Upper lobe of right lung (tissue), 1 donor: Measurements from ENCODE around the gene MMP15. TPM values are rescaled to one million over a fixed set of nuclear protein-coding genes. Genes with fewer than 3 reads are reported as not detected.
A peak's percentile ranks its signal among the peaks of the same experiment; 100 is the strongest.

Source experiments
- ATAC-seq: fragments of 200-7000 bp; cut with Tn5 transposase; one replicate; pipeline ENCODE4 v1.9.1; 2020; ENCODE audit warnings: mild to moderate bottlenecking, moderate library complexity
- DNase-seq: peaks from one replicate; pipeline ENCODE4 v3.0.0-alpha.2; 2020
- H3K27ac ChIP-seq: fragments of 200-600 bp; one replicate; pipeline ENCODE4 v1.8.0; 2022
- H3K27me3 ChIP-seq: fragments of 200-600 bp; one replicate; pipeline ENCODE4 v1.8.0; 2022; ENCODE audit warnings: mild to moderate bottlenecking
- H3K36me3 ChIP-seq: fragments of 200-600 bp; one replicate; pipeline ENCODE4 v1.8.0; 2022
- H3K4me1 ChIP-seq: fragments of 200-600 bp; one replicate; pipeline ENCODE4 v1.8.0; 2022
- H3K4me3 ChIP-seq: fragments of 200-600 bp; one replicate; pipeline ENCODE4 v1.8.0; 2022; ENCODE audit warnings: mild to moderate bottlenecking
- H3K9me3 ChIP-seq: fragments of 200-600 bp; one replicate; pipeline ENCODE4 v1.8.0; 2022
- intact Hi-C: fragments of 100-400 bp; cut with DNase I; formaldehyde crosslinking; loops from one replicate; pipeline ENCODE4 v1.11.0; 2022
- total RNA-seq: library from RNA; stranded (reverse); fragmentation: NEBNext Ultra II Directional; extraction: Animal tissue kit (Norgen Biotek cat#: 25700); gene quantifications from one replicate; pipeline ENCODE4 v1.2.1, GENCODE V29; 2021
- TF ChIP-seq, protein P1 (sequence below): fragments of 200-600 bp; IDR thresholded peaks from one replicate; pipeline ENCODE4 v1.8.0; 2022; ENCODE audit warnings: antibody characterized with exemption
- donor health status: DM: no; HTN: yes; CAD: no; lungs with severe emphysema.

The MMP15 gene
- total RNA-seq, 1 donor from 2014 or later: 25.2 TPM

DNA sequence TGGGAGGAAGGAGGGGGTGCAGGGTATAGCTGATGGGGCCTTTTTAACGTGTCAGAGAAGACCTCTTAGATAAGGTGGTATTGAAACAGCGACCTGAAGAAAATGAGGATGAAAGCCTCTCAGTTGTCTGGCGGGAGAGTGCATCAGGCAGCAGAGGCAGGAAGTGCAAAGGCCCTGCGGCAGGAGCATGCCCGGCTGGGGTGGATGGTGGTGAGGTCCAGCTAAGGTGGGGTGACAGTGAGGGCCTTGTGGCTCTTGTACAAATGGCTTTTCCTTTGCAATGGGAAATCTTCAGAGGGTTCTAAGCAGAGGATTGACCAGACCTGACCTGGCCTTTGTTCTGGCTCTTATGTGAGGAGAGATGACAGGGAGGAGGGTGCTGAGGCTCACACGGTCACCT, 11.4 kb downstream of the MMP15 start:
- Histone ChIP-seq H3K27ac (no peak overlapping the region), H3K4me1 (peaks cover 15% of the 10 kb centered on the region), H3K36me3 (peaks cover 22% of the 10 kb centered on the region), H3K27me3 (no peaks in the 10 kb centered on the region), H3K9me3 (no peaks in the 10 kb centered on the region), H3K4me3 (no peak overlapping the region)
- TF ChIP-seq, protein P1, sequence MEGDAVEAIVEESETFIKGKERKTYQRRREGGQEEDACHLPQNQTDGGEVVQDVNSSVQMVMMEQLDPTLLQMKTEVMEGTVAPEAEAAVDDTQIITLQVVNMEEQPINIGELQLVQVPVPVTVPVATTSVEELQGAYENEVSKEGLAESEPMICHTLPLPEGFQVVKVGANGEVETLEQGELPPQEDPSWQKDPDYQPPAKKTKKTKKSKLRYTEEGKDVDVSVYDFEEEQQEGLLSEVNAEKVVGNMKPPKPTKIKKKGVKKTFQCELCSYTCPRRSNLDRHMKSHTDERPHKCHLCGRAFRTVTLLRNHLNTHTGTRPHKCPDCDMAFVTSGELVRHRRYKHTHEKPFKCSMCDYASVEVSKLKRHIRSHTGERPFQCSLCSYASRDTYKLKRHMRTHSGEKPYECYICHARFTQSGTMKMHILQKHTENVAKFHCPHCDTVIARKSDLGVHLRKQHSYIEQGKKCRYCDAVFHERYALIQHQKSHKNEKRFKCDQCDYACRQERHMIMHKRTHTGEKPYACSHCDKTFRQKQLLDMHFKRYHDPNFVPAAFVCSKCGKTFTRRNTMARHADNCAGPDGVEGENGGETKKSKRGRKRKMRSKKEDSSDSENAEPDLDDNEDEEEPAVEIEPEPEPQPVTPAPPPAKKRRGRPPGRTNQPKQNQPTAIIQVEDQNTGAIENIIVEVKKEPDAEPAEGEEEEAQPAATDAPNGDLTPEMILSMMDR: no peak
- ATAC-seq (no peak), DNase-seq (peak; percentile 36)
- intact Hi-C loops: no loop called here

DNA sequence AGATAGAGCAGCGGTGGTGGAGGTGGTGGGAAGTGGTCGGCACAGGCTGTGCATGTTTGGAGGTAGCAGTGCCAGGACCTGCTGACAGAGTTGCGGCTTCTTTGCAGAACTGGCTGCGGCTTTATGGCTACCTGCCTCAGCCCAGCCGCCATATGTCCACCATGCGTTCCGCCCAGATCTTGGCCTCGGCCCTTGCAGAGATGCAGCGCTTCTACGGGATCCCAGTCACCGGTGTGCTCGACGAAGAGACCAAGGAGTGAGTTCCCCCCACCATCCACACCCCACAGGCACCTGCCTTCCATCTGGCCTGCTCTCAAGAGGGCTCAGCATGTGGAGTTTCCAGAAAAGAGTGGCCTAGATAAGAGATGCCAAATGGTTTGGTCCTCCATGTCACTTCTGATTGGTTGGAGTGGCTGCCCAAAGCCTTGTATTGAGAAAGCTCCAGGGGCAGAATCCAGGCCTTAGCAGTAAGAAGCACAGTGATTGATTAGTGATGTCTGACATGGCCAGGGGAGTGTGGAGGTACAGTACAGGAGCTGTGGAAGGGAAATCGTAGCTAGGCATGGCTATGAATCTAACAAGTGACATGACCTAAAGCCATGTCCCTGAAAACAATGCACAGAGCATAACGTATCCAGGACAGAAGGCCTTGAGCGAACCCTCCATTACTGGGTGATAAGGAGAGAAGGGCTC, 12.0 kb downstream of the MMP15 start:
- DNase-seq: peak; percentile 58
- Histone ChIP-seq H3K4me3 (no peak overlapping the region), H3K27ac (no peak overlapping the region), H3K36me3 (peaks cover 22% of the 10 kb centered on the region), H3K9me3 (no peaks in the 10 kb centered on the region), H3K27me3 (no peaks in the 10 kb centered on the region), H3K4me1 (peaks cover 9% of the 10 kb centered on the region)
- TF ChIP-seq, protein P1: no peak
- no peak for ATAC-seq
- intact Hi-C loops: no loop called here

DNA sequence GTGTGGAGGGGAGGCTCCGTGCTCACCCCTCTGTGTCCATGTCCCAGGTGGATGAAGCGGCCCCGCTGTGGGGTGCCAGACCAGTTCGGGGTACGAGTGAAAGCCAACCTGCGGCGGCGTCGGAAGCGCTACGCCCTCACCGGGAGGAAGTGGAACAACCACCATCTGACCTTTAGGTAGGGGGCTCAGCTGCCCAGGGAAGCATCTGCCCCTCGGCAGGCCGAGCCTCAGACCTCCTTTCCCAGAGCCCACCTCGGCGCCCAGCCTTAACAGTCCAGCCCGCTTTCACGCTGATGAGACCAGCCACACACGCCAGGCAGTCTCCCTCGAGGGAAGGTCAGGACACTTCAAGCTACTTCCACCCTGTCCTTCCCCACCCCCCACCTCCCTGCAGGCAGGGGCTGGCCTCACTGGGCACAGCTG, 12.7 kb downstream of the MMP15 start:
- H3K27me3 ChIP-seq: no peaks in the 10 kb centered on the region
- H3K4me1 ChIP-seq: peaks cover 3% of the 10 kb centered on the region
- no peaks in the 10 kb centered on the region for H3K9me3 ChIP-seq
- H3K27ac ChIP-seq: no peak overlapping the region
- intact Hi-C loops: no loop called here
- TF ChIP-seq, protein P1: no peak
- H3K36me3 ChIP-seq: peaks cover 24% of the 10 kb centered on the region
- ATAC-seq (no peak), DNase-seq (peak; percentile 51)
- no peak overlapping the region for H3K4me3 ChIP-seq

DNA sequence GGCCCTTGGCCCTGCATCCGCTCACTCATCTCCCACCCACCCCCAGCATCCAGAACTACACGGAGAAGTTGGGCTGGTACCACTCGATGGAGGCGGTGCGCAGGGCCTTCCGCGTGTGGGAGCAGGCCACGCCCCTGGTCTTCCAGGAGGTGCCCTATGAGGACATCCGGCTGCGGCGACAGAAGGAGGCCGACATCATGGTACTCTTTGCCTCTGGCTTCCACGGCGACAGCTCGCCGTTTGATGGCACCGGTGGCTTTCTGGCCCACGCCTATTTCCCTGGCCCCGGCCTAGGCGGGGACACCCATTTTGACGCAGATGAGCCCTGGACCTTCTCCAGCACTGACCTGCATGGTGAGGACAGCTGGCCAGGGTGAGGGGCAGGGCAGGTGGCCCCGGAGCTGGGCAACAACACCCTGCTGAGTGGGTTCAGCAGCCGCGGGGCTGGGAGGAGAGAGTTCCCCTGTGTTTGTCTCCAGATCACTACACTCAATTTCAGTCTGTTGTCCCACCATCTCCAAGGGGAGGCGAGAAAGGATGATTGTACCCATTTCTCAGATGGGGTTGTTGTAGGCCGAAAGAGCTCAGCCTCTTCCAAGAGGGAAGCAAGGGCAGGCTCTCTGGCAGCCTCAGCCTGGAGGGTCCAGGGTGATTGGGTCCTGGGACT, 14.4 kb downstream of the MMP15 start:
- no peaks in the 10 kb centered on the region for H3K27me3 ChIP-seq
- no peak overlapping the region for H3K4me3 ChIP-seq
- H3K36me3 ChIP-seq: peaks cover 31% of the 10 kb centered on the region
- H3K27ac ChIP-seq: no peak overlapping the region
- DNase-seq: peak; percentile 53
- no peaks in the 10 kb centered on the region for H3K9me3 ChIP-seq
- ATAC-seq: no peak
- TF ChIP-seq, protein P1: no peak
- no peaks in the 10 kb centered on the region for H3K4me1 ChIP-seq
- intact Hi-C loops: no loop called here

DNA sequence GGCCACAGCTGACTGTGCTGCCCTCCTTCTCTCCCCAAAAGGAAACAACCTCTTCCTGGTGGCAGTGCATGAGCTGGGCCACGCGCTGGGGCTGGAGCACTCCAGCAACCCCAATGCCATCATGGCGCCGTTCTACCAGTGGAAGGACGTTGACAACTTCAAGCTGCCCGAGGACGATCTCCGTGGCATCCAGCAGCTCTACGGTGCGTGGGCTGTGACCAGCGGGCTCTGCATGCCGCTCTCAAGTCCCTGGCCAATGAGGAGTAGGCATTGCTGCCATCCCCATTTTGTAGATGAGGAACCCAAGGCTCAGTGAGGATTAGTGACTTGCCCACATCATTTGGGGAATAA, 14.9 kb downstream of the MMP15 start:
- Histone ChIP-seq H3K27ac (no peak overlapping the region), H3K4me3 (no peak overlapping the region), H3K36me3 (peaks cover 31% of the 10 kb centered on the region), H3K9me3 (no peaks in the 10 kb centered on the region), H3K4me1 (no peaks in the 10 kb centered on the region), H3K27me3 (no peaks in the 10 kb centered on the region)
- no peak for ATAC-seq
- peak; percentile 37 for DNase-seq
- TF ChIP-seq, protein P1: no peak
- intact Hi-C loops: no loop called here
